ENCODE data around the gene ZNF107.
"Not testable (repeated sequence)": the region's sequence is repeated elsewhere in the genome, so short reads cannot be mapped to it uniquely, and the experiment has no call there.

ZNF107 gene

DNA sequence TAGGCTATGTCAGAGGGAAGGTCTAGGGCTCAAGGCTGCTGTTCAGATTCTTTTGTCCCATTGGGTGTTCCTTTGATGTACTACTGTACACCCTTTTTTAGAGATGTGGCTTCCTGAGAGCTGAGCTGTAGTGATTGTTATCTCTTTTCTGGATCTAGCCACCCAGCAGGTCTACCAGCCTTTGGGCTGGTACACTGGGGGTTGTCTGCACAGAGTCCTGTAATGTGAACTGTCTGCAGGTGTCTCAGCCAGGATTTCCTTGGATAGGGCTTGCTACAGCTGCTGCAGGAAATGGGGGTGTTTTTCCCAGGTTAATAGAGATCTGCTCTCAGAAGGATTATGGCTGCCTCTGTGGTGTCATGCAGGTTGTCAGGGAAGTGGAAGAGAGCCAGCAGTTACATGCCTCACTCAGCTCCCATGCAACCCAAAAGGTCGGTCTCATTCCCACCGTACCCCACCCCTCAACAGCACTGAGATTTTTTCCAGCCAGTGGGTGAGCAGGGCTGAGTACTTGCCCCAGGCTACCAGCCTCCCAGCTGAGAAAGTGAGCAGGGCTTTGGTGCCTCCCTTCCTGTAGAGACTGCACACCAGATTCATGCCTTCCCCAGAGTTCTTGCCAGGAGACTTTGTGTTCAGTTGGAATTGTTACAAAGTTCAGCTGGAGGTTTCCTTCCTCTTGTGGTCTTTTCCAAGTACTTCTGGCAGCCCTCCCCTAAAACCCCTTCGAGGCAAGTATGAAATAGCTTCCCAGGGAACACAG lies 63.3 kb downstream of the ZNF107 start:
- DNase-seq (ENCODE audit: insufficient read length, low spot score) (no peak), FAIRE-seq (no peak)

DNA sequence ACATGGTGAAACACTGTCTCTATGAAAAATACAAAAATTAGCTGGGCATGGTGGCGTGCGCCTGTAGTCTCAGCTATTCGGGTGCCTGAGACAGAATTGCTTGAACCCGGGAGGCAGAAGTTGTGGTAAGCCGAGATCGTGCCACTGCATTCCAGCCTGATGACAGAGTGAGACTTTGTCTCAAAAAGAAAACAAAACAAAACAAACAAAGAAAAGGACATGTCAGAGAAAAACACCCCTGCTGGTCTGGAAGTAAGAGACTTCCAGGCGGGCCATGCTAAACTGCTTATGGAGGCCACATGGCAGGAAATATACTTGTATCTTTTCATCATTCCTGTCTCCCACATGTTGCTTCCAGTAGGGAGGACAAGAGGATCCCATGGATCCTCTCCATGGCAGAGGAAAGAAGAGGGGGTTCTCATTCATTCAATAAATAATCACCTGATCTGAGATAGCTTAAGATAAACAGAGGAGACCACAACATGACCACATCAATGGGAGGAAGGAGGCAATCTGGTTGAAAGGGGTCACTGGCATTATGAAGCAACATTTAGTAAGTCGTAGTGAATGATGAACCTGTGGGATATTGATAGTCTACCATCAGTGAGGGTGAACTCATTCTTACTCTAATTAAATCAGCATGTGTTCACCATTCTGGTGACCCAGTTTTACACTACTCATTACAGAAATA lies 67.8 kb downstream of the ZNF107 start:
- DNase-seq (ENCODE audit: insufficient read length, low spot score) (no peak), FAIRE-seq (no peak)

DNA sequence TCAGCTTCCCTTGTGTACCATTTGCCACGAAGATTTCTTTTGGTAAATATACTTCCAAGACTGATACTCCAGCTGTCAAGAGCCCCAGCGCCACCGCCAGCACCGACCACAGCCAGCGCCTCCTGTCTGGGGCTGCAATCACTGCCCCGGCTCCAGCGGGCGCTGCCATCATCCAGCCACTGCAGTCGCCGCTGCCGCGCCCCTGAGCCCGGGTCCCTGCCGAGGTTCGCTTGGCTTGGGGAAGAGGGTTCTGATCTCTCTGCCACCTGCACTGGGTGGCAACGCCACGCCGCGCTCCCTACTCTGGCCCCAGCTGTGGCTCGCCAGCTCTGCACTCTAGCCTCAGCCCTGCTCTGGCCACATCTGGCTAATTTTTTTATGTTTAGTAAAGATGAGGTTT lies 70.6 kb downstream of the ZNF107 start:
- FAIRE-seq (no peak), DNase-seq (ENCODE audit: insufficient read length, low spot score) (no peak)

DNA sequence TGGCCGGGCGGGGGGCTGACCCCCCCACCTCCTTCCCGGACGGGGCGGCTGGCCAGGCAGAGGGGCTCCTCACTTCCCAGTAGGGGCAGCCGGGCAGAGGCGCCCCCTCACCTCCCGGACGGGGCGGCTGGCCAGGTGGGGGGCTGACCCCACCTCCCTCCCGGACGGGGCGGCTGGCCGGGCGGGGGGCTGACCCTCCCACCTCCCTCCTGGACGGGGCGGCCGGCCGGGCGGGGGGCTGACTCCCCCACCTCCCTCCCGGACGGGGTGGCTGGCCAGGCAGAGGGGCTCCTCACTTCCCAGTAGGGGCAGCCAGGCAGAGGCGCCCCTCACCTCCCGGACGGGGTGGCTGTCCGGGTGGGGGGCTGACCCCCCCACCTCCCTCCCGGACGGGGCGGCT lies 72.5 kb downstream of the ZNF107 start:
- not testable (repeated sequence) for DNase-seq (ENCODE audit: insufficient read length, low spot score); FAIRE-seq

DNA sequence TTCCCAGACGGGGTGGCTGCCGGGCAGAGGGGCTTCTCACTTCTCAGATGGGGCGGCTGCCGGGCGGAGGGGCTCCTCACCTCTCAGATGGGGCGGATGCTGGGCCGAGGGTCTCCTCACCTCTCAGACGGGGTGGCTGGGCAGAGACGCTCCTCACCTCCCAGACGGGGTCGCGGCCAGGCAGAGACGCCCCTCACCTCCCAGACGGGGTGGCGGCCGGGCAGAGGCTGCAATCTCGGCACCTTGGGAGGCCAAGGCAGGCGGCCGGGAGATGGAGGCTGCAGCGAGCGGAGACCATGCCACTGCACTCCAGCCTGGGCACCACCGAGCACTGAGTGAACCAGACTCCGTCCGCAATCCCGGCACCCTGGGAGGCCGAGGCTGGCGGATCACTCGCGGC lies 73.0 kb downstream of the ZNF107 start:
- not testable (repeated sequence) for DNase-seq (ENCODE audit: insufficient read length, low spot score); FAIRE-seq

DNA sequence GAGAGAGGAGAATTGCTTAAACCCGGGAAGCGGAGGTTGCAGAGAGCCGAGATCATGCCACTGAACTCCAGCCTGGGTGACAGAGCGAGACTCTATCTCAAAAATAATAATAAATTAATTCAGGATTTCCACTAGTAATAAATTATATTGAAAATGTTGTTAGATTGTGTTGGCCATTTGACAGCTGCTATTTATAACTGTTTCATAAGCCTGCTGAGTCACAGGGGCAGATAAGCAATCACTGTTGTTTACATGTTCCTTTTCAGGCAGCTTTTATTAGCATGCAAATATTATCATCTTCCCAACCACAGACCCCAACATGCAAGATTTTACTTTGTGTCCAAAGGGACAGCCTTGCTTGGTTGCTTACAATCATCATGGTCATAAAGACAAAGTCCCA lies 78.7 kb downstream of the ZNF107 start:
- FAIRE-seq, result no peak
- no peak for DNase-seq (ENCODE audit: insufficient read length, low spot score)

DNA sequence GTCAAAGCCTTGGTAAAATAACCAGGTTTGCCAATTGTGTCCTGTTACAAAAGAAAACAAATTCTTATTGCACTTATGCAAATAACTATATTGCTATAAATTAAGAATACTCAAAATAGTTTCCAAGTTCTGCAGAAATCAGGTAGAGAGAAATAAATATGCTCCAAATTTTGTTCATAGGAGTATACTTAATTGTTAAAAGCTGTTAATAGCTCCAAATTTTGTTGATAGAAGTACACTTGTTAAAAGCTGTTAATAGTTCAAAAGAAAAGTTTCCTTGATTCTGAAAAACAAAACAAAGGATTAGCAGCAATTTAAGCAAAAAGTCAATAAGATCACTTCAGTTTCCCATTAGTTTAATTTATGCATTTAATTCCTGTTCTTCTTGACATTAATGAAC lies 81.9 kb downstream of the ZNF107 start:
- FAIRE-seq (no peak), DNase-seq (ENCODE audit: insufficient read length, low spot score) (no peak)

DNA sequence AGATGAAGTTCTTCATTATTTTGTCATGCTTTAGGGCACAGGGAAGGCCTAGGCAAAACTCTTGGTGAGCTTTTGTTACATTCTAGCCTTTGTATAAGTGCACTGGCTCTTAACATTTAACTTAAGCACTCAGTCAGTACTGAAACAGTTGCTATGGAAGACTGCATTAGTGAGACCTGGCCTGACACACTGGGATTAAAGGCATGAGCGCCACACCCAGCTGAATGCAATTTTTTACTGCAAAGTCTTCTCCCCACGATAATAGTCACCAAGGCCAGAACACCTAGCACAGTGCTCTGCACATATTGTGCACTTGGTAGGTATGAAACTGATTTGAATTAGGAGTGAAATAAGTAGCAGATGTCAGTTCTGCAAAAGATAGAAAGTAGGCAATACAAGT lies 87.1 kb downstream of the ZNF107 start:
- FAIRE-seq, result no peak
- DNase-seq (ENCODE audit: insufficient read length, low spot score), result no peak

DNA sequence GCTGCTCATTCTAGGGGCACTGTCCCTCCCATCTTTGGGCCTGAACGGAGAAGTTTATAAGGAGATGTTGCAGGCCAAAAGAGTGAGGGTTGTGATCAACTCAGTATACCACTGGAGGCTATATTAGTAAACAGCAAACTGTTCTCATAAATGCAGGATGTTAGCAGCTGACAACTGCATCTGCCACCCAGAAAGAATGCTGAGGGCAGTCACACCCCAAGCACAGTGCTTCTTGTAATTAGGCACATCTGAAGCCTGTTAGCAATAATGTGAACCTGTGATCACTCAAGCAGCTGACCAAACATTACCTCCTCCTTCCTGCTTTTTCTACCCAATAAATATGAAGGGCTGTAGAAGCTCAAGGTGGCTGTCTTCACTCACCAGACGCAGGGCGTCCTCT lies 89.9 kb downstream of the ZNF107 start:
- DNase-seq (ENCODE audit: insufficient read length, low spot score) (no peak), FAIRE-seq (no peak)

DNA sequence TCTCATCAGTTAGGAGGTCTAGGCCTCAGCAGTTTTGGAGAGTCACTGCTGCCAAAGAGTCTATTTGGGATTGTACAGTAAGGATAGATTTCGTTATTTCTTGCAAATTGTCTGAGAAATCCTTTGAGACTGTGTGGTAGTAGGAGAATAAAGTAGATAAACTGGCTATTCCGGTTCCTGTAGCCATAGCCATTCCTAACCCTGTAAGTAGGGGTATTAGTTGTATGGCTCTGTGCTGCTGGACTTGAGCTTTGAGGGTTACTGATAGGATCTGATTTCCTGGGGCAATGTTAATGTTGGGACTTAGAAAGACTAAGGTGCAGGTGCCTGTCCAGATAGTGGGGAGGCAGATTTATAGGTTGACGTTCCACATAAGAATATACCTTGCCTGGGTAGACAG lies 92.2 kb downstream of the ZNF107 start:
- no peak for FAIRE-seq
- DNase-seq (ENCODE audit: insufficient read length, low spot score), result no peak

All from HTR-8/SVneo (cell line).